ENCODE data around the gene HIP1R.

DNA sequence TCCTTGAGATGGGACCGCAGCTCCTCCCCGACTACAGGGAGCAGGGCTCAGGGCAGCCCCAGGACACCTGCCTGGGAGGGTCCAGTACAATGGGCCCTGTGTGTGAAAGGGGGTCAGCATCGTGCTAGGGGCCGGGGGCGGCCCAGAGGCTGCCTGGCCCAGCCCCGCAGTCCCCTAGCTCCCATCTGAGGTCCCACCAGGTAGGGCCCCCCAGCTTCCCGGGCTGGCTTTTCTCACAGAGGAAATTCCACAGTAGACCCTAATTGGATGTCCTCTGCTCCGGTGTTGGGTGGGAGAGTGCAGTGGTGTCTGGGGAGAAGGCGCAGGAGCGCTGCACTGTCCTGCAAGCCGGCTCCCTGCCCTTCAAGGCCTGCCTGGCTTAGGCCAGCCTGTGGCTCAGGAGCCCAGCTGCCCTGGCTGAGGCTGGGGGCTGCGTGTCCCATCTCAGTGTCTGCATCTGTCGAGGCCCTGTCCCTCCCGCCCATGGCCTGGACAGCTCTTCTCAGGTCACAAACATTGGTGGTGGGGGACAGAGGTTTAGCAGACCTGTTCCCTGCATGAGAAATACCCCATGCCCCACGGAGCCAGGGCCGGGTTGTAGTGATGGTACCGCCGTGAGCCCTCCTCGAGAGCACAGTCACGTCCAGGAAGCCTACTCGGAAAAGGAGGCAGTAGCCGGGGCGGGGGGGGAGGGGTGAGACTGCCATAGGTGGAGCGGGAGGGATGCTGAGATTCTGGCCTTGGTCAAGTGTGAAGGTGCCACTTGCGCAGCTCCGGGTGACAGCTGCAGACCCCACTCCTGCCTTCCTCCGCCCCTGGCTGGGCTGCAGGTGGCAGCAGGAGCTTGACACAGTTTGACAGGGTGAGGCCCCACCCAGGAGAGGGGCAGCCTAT lies 11.6 kb downstream of the HIP1R start:
- TF ChIP-seq PPARA (CRISPR knock-in tag; IDR thresholded peaks at IDR 0.05; ENCODE audit: borderline replicate concordance) (no peak), ESRRG (CRISPR knock-in tag; IDR thresholded peaks at IDR 0.05) (no peak), RARB (CRISPR knock-in tag; IDR thresholded peaks at IDR 0.05) (no peak), ZFP3 (CRISPR knock-in tag; IDR thresholded peaks at IDR 0.05) (no peak)
